ENCODE results near the gene SLC45A3. TPM values are rescaled to one million over a fixed set of nuclear protein-coding genes. Genes with fewer than 3 reads are reported as not detected.

The SLC45A3 gene
- total RNA-seq, 4 donors from 2014 or later, result 1.4 to 6.7 (median 2.6) TPM

- 75 to 80% methylated on average over 3 of the region's 3 CpGs for WGBS, 2 donors
- TF ChIP-seq POLR2A (IDR thresholded peaks at IDR 0.05), result no peak
- no peak for TF ChIP-seq CTCF (IDR thresholded peaks at IDR 0.05)
- no peak overlapping the region for H3K27ac ChIP-seq
- peaks cover 62 to 70% of the 10 kb centered on the region in 2 donors for H3K36me3 ChIP-seq
- H3K27me3 ChIP-seq, result no peaks in the 10 kb centered on the region
- no peak for DNase-seq
- intact Hi-C loops (cut with DNase I), result no loop called here
- H3K4me3 ChIP-seq (replicated peaks in 1 of 3), result no peak overlapping the region
- H3K9me3 ChIP-seq, result no peaks in the 10 kb centered on the region
- no peaks in the 10 kb centered on the region for H3K4me1 ChIP-seq
Observed at GRCh38 chr1:205719015-205719414, 38.7 kb upstream of the SLC45A3 start.

DNA sequence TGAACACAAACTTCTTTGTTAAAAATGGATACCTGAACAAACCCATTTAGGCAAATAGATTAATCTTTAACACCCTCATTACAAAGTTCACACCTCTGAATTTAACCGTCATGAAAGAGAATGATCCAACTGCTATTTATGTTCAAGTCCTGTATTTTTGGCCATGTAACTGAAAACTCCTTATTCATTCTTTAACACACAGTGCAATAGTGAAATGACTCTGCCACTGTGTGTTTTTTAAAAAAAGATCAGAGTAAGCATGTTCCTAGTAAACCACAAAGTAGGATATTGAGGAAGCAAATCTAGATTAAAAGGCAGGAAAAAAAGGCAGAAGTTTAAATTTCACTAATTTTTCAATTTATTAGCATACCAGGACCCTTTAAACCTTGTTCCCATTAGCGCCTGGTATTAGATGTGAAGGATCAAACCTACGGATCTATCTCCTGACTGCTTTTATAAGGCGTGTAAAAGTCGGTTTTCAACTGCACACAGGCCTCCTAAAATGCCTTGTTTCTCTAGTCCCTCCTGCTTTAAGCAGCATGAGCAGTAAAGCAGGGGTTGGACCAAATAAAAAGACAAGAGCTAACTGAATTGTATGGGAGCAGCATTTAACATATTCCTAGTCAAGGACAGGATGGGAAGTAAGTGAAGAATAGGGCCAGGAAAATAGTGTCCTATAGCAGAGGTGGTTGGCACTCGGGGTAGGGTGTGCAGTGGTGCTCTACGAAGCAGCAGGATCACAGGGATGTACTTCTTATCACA, 36.2 kb upstream of the SLC45A3 start:
- WGBS, 2 donors, result 93 to 95% methylated on average over 7 of the region's 7 CpGs
- no peak overlapping the region for H3K27ac ChIP-seq
- H3K4me3 ChIP-seq (replicated peaks in 1 of 3), result no peak overlapping the region
- H3K36me3 ChIP-seq, result peaks cover 53 to 62% of the 10 kb centered on the region in 2 donors
- H3K9me3 ChIP-seq, result no peaks in the 10 kb centered on the region
- DNase-seq, result no peak
- intact Hi-C loops (cut with DNase I), result no loop called here
- TF ChIP-seq CTCF (IDR thresholded peaks at IDR 0.05) (no peak), POLR2A (IDR thresholded peaks at IDR 0.05) (no peak)
- no peaks in the 10 kb centered on the region for H3K4me1 ChIP-seq
- H3K27me3 ChIP-seq, result no peaks in the 10 kb centered on the region

DNA sequence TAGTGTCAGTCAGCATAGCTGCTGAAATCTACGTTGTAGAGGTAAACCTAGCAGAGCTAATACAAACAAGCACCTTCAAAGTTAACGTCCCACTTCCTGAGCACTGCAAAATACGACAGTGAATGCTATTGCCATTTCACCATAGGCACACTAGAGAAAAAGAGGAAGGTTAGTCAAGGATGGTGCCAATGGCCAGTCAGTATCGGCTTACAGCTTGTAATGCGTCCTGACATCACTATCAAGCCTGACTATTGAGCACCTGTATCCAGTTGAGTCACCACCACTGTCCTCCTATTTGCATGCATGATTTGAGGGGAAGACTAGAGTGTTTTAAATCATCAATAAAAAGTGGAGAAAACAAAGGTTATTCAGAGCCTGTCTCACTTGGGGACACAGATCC, 35.3 kb upstream of the SLC45A3 start:
- intact Hi-C loops (cut with DNase I), result no loop called here
- DNase-seq, result no peak
- no peaks in the 10 kb centered on the region for H3K27me3 ChIP-seq
- 82 to 83% methylated on average over 5 of the region's 5 CpGs for WGBS, 2 donors
- H3K36me3 ChIP-seq, result peaks cover 45 to 56% of the 10 kb centered on the region in 2 donors
- TF ChIP-seq POLR2A (IDR thresholded peaks at IDR 0.05) (no peak), CTCF (IDR thresholded peaks at IDR 0.05) (no peak)
- no peak overlapping the region for H3K27ac ChIP-seq
- H3K9me3 ChIP-seq, result no peaks in the 10 kb centered on the region
- H3K4me1 ChIP-seq, result no peaks in the 10 kb centered on the region
- H3K4me3 ChIP-seq (replicated peaks in 1 of 3), result no peak overlapping the region

- H3K36me3 ChIP-seq, result peaks cover 38 to 48% of the 10 kb centered on the region in 2 donors
- WGBS, 2 donors, result 86 to 92% methylated on average over 4 of the region's 4 CpGs
- TF ChIP-seq CTCF (IDR thresholded peaks at IDR 0.05), result no peak
- no peak for TF ChIP-seq POLR2A (IDR thresholded peaks at IDR 0.05)
- no peak for DNase-seq
- H3K27me3 ChIP-seq, result no peaks in the 10 kb centered on the region
- H3K4me3 ChIP-seq (replicated peaks in 1 of 3), result no peak overlapping the region
- intact Hi-C loops (cut with DNase I), result no loop called here
- H3K4me1 ChIP-seq, result no peaks in the 10 kb centered on the region
- H3K9me3 ChIP-seq, result no peaks in the 10 kb centered on the region
- no peak overlapping the region for H3K27ac ChIP-seq
Observed at GRCh38 chr1:205714906-205715246, 34.6 kb upstream of the SLC45A3 start.

- H3K36me3 ChIP-seq, result peaks cover 33 to 43% of the 10 kb centered on the region in 2 donors
- intact Hi-C loops (cut with DNase I), result no loop called here
- no peak for DNase-seq
- no peak overlapping the region for H3K27ac ChIP-seq
- H3K27me3 ChIP-seq, result no peaks in the 10 kb centered on the region
- no peaks in the 10 kb centered on the region for H3K4me1 ChIP-seq
- 83 to 86% methylated on average over 5 of the region's 5 CpGs for WGBS, 2 donors
- H3K9me3 ChIP-seq, result no peaks in the 10 kb centered on the region
- TF ChIP-seq CTCF (IDR thresholded peaks at IDR 0.05), result no peak
- TF ChIP-seq POLR2A (IDR thresholded peaks at IDR 0.05), result no peak
- no peak overlapping the region for H3K4me3 ChIP-seq (replicated peaks in 1 of 3)
Observed at GRCh38 chr1:205714190-205714905, 34.0 kb upstream of the SLC45A3 start.
